Astrocyte of the cerebellum (primary cell): Measurements from ENCODE around the gene NHSL2.
"Not testable (repeated sequence)": the region's sequence is repeated elsewhere in the genome, so short reads cannot be mapped to it uniquely, and the experiment has no call there.

Experiments
- DNase-seq: peaks from one replicate; pipeline ENCODE4 v3.0.0-alpha.2; 2011; ENCODE audit warnings: low read depth
- H3K4me3 ChIP-seq: 2 replicates; pipeline ENCODE4 v1.5.1; 2011; ENCODE audit warnings: mild to moderate bottlenecking, low read depth, low read length, moderate library complexity
- CTCF ChIP-seq: IDR thresholded peaks from 2 replicates; pipeline ENCODE4 v1.5.1; 2012; ENCODE audit warnings: low read length, low read depth, moderate library complexity, mild to moderate bottlenecking; ENCODE audit errors: missing control alignments
- in situ Hi-C: cut with HindIII; loops from 2 replicates; pipeline ENCODE4 v1.10.0; 2017; ENCODE audit warnings: low sequenced_read_pairs

Gene NHSL2

GRCh38 chrX:71873459-71873833 is 37.2 kb upstream of the NHSL2 start:
- H3K4me3 ChIP-seq, result no peak overlapping the region
- DNase-seq, result no peak
- TF ChIP-seq CTCF, result no peak
- in situ Hi-C loops, result no loop called here

- H3K4me3 ChIP-seq, in situ Hi-C loops, DNase-seq: not testable (repeated sequence)
Measured at GRCh38 chrX:71876841-71877240, 33.8 kb upstream of the NHSL2 start.

- in situ Hi-C loops, result no loop called here
- no peak overlapping the region for H3K4me3 ChIP-seq
- no peak for TF ChIP-seq CTCF
- no peak for DNase-seq
Measured at GRCh38 chrX:71885099-71885498, 25.5 kb upstream of the NHSL2 start.

GRCh38 chrX:71895607-71896006 is 15.0 kb upstream of the NHSL2 start:
- in situ Hi-C loops, result no loop called here
- DNase-seq, result no peak
- no peak for TF ChIP-seq CTCF
- no peak overlapping the region for H3K4me3 ChIP-seq

GRCh38 chrX:71906144-71906543 is 4.5 kb upstream of the NHSL2 start:
- H3K4me3 ChIP-seq, result no peak overlapping the region
- in situ Hi-C loops, result no loop called here
- no peak for TF ChIP-seq CTCF
- no peak for DNase-seq

- no peak for TF ChIP-seq CTCF
- no peak for DNase-seq
- in situ Hi-C loops, result no loop called here
- H3K4me3 ChIP-seq, result no peak overlapping the region
Measured at GRCh38 chrX:71908387-71908786, 2.3 kb upstream of the NHSL2 start.

GRCh38 chrX:71909956-71910355 is 689 bp upstream of the NHSL2 start:
- DNase-seq, result no peak

More at GRCh38 chrX:71909956-71910355, 689 bp upstream of the NHSL2 start:
- peak overlapping the region; percentile 37 for H3K4me3 ChIP-seq
- in situ Hi-C loops, result no loop called here
- TF ChIP-seq CTCF, result peak; percentile 34
